ENCODE measurements around the gene CLCF1.

GRCh38 chr11:67349457-67349856 lies 23.9 kb downstream of the CLCF1 start:
- TF ChIP-seq EZH2 (IDR thresholded peaks at IDR 0.05; ENCODE audit: borderline replicate concordance, low read length) (no peak), CTCF (IDR thresholded peaks at IDR 0.05; ENCODE audit: low read length) (no peak)

Measured in OCI-LY1 (cell line).